ENCODE measurements around the gene CSF3.

GRCh38 chr17:39974433-39974832 is 40.8 kb upstream of the CSF3 start:
- TF ChIP-seq, protein P1, sequence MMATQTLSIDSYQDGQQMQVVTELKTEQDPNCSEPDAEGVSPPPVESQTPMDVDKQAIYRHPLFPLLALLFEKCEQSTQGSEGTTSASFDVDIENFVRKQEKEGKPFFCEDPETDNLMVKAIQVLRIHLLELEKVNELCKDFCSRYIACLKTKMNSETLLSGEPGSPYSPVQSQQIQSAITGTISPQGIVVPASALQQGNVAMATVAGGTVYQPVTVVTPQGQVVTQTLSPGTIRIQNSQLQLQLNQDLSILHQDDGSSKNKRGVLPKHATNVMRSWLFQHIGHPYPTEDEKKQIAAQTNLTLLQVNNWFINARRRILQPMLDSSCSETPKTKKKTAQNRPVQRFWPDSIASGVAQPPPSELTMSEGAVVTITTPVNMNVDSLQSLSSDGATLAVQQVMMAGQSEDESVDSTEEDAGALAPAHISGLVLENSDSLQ (IDR thresholded peaks at IDR 0.05): no peak
- TF ChIP-seq BHLHE40 (IDR thresholded peaks at IDR 0.05; ENCODE audit: borderline replicate concordance): no peak
- TF ChIP-seq FOXA1 (IDR thresholded peaks at IDR 0.05): no peak
- no peak for TF ChIP-seq SP1 (IDR thresholded peaks at IDR 0.05)
- TF ChIP-seq FOXM1 (IDR thresholded peaks at IDR 0.05; ENCODE audit: borderline replicate concordance): no peak
- no peak for TF ChIP-seq TARDBP (IDR thresholded peaks at IDR 0.05)
- TF ChIP-seq CTBP1 (IDR thresholded peaks at IDR 0.05; ENCODE audit: borderline replicate concordance): no peak
- no peak for TF ChIP-seq SUZ12 (IDR thresholded peaks at IDR 0.05)
- no peak for TF ChIP-seq FOXK2 (IDR thresholded peaks at IDR 0.05)
- no peak for TF ChIP-seq HDGF (IDR thresholded peaks at IDR 0.05; ENCODE audit: borderline replicate concordance)
- TF ChIP-seq ZNF384 (IDR thresholded peaks at IDR 0.05): no peak
- TF ChIP-seq ELF4 (IDR thresholded peaks at IDR 0.05): no peak
- no peak for TF ChIP-seq LEF1 (IDR thresholded peaks at IDR 0.05; ENCODE audit: borderline replicate concordance)
- no peak for TF ChIP-seq ARNT (IDR thresholded peaks at IDR 0.05)
